H1 (cell line): Measurements from ENCODE around the gene KRTAP26-1.

Experiments
- EZH2 ChIP-seq: fragments of 200-600 bp; sonication (generic); IDR thresholded peaks from 2 replicates; pipeline ENCODE4 v1.7.1; 2012; ENCODE audit warnings: low read depth, mild to moderate bottlenecking, moderate library complexity, low read length, inconsistent platforms; ENCODE audit not compliant: severe bottlenecking
- JUND ChIP-seq: IDR thresholded peaks from 2 replicates; pipeline ENCODE4 v1.6.1; 2011; ENCODE audit warnings: mild to moderate bottlenecking, improper control_type of control experiment, low read length
- POLR2A ChIP-seq, 2 experiments: IDR thresholded peaks; 1 replicate in 1 of 2; 2 replicates in 1 of 2; pipeline ENCODE4 v1.6.1; 2011; ENCODE audit warnings: low read depth in 2 of 2, low read length in 2 of 2, mild to moderate bottlenecking in 2 of 2; ENCODE audit errors: control extremely low read depth in 1 of 2
- TAF1 ChIP-seq: IDR thresholded peaks from 2 replicates; pipeline ENCODE4 v1.6.1; 2011; ENCODE audit warnings: mild to moderate bottlenecking, low read depth, low read length
- TF ChIP-seq, protein P1 (sequence below): IDR thresholded peaks from 2 replicates; pipeline ENCODE4 v1.6.1; 2012; ENCODE audit warnings: inconsistent platforms

DNA sequence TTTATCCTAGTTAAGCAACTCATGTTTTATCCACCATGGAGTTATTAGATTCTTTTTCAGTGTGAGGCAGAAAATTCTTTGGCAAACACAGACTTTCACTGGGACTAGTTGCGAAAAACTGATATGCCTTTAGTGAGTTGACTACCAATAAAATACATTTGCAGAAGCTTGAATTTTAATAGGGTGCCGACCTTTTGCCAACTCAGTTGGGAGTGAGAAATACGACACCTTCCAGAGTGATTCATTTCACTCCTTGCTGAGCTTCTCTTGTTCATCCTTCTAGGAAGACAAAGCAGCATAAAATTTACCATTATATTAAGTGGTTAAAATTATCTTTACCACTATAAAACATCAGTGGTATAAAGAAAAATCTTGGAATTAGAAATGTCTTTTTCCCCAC lies 29.5 kb upstream of the KRTAP26-1 start:
- TF ChIP-seq, protein P1, sequence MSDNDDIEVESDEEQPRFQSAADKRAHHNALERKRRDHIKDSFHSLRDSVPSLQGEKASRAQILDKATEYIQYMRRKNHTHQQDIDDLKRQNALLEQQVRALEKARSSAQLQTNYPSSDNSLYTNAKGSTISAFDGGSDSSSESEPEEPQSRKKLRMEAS: no peak
- TF ChIP-seq JUND (no peak), TAF1 (no peak), POLR2A (IDR thresholded peaks at IDR 0.05; ENCODE audit: control extremely low read depth in 1 of 2, low read depth in 2 of 2, low read length in 2 of 2) (no peak), EZH2 (no peak)
